ENCODE data around the gene LARP1.

Gene LARP1

DNA sequence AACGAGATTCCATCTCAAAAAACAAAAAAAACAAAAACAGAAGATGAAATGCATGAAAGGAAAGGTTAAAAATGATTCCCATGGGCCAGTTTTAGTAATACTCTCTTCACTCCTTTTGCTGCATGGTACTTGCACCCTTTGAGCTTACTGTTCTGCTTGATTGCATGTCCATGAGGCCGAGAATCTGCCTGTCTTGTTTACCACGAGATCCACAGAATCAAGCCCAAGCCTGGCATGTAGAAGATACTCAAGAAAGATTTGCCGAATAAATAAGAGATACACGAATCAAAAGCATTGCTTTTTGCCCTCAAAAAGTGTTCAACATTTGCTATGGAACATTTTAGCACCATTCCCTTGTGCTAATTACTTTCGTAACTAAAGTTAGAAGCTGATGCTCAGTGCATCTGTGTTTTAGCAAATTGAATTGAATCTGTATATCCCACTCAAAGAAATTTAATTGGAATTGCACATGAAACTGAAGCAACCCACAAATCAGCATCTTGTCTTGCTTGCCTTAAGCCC, 94.1 kb downstream of the LARP1 start:
- DNase-seq: no peak
- H3K4me3 ChIP-seq (ENCODE audit: low read depth, low read length): peak overlapping the region; percentile 64
- TF ChIP-seq, protein P1, sequence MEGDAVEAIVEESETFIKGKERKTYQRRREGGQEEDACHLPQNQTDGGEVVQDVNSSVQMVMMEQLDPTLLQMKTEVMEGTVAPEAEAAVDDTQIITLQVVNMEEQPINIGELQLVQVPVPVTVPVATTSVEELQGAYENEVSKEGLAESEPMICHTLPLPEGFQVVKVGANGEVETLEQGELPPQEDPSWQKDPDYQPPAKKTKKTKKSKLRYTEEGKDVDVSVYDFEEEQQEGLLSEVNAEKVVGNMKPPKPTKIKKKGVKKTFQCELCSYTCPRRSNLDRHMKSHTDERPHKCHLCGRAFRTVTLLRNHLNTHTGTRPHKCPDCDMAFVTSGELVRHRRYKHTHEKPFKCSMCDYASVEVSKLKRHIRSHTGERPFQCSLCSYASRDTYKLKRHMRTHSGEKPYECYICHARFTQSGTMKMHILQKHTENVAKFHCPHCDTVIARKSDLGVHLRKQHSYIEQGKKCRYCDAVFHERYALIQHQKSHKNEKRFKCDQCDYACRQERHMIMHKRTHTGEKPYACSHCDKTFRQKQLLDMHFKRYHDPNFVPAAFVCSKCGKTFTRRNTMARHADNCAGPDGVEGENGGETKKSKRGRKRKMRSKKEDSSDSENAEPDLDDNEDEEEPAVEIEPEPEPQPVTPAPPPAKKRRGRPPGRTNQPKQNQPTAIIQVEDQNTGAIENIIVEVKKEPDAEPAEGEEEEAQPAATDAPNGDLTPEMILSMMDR (IDR thresholded peaks at IDR 0.05; ENCODE audit: low read depth, low read length, missing control alignments): no peak
- H3K36me3 ChIP-seq (replicated peaks): no peaks in the 10 kb centered on the region
- H3K27me3 ChIP-seq (replicated peaks): no peaks in the 10 kb centered on the region
- in situ Hi-C loops (cut with HindIII; ENCODE audit: low pct_ligation_motif_present, low sequenced_read_pairs): no loop called here
- no peak overlapping the region for H3K27ac ChIP-seq

- in situ Hi-C loops (cut with HindIII; ENCODE audit: low pct_ligation_motif_present, low sequenced_read_pairs): no loop called here
- TF ChIP-seq, protein P1 (IDR thresholded peaks at IDR 0.05; ENCODE audit: low read depth, low read length, missing control alignments): no peak
- H3K27me3 ChIP-seq (replicated peaks): no peaks in the 10 kb centered on the region
- peak overlapping the region; percentile 3 for H3K27ac ChIP-seq
- peak overlapping the region; percentile 64 for H3K4me3 ChIP-seq (ENCODE audit: low read depth, low read length)
- no peak for DNase-seq
- H3K36me3 ChIP-seq (replicated peaks): no peaks in the 10 kb centered on the region
These were observed 94.6 kb downstream of the LARP1 start for GRCh38 chr5:154849791-154850201.

- Histone ChIP-seq H3K27ac (peak within 1 kb of the TSS; percentile 5), H3K4me3 (ENCODE audit: low read depth, low read length) (peak within 1 kb of the TSS; percentile 64), H3K27me3 (replicated peaks) (no peaks in the 10 kb centered on the region), H3K36me3 (replicated peaks) (no peaks in the 10 kb centered on the region)
- DNase-seq: peak; percentile 85
- in situ Hi-C loops (cut with HindIII; ENCODE audit: low pct_ligation_motif_present, low sequenced_read_pairs): no loop called here
- TF ChIP-seq, protein P1 (IDR thresholded peaks at IDR 0.05; ENCODE audit: low read depth, low read length, missing control alignments): no peak
These were observed 95.3 kb downstream of the LARP1 start, which contains the start of gene FAXDC2 for GRCh38 chr5:154850255-154851062. Gene FAXDC2 (minus strand): TSS chr5:154850603. CDS start chr5:154838178, 12,425 bp downstream.

DNA sequence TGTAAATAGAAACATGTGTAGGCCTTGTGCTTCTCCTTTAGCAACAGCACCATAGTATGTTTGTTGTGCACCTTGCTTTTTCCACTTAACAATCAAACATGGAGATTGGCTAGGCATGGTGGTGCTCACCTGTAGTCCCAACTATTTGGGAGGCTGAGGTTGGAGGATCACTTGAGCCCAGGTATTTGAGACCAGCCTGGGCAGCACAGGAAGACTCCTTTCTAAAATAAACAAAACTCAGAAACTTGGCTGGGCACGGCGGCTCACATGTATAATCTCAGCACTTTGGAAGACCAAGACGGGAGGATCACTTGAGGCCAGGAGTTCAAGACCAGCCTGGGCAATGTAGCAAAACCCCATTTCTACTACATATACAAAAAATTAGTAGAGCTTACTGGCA, 96.2 kb downstream of the LARP1 start:
- Histone ChIP-seq H3K27ac (no peak overlapping the region), H3K4me3 (ENCODE audit: low read depth, low read length) (no peak overlapping the region), H3K36me3 (replicated peaks) (no peaks in the 10 kb centered on the region), H3K27me3 (replicated peaks) (no peaks in the 10 kb centered on the region)
- DNase-seq: no peak
- TF ChIP-seq, protein P1 (IDR thresholded peaks at IDR 0.05; ENCODE audit: low read depth, low read length, missing control alignments): no peak
- in situ Hi-C loops (cut with HindIII; ENCODE audit: low pct_ligation_motif_present, low sequenced_read_pairs): no loop called here

DNA sequence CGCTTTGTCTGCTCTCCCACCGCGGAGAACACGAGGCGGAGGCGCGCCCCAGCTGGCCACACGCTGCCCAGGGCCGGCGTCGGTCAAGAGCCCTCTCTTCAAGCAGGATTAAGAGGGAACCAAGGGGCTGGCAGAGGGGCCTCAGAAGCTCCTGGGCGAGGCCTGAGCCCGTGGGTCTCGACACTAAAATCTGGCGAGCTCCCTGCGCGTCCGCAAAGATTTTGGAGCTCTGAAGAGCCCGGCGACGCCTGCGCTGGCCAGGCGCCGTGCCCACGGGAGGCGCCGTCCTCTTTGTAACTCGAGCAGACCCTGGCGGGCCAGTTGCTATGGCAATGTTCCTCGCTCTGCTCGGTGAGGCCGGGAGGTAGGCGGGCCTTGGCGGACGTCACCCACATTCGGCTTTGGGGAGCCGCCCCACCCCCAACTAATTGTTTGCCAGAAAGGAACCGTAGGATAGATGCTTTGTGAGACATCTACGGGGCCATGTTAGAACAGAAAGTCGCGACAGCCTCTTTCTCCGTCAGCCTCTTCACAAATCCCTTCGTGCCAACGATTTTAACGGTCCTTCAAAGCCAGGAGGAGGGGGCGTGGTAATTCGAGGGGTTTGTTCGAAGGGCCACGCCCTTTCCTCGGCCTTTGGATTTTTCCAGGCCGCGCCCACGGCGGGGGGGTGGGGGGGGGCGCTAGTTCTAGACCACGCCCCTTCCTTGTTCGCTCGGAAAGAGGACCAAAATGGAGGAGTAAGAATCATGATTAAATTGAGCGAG, 102.5 kb downstream of the LARP1 start:
- in situ Hi-C loops (cut with HindIII; ENCODE audit: low pct_ligation_motif_present, low sequenced_read_pairs): no loop called here
- Histone ChIP-seq H3K27ac (peak overlapping the region; percentile 96), H3K27me3 (replicated peaks) (no peaks in the 10 kb centered on the region), H3K36me3 (replicated peaks) (no peaks in the 10 kb centered on the region), H3K4me3 (ENCODE audit: low read depth, low read length) (peak overlapping the region; percentile 86)
- TF ChIP-seq, protein P1 (IDR thresholded peaks at IDR 0.05; ENCODE audit: low read depth, low read length, missing control alignments): peak; percentile 22
- peak; percentile 97 for DNase-seq
